Stimulated activated CD4-positive, alpha-beta T cell treated with anti-CD3 and anti-CD28 coated beads, TNF-alpha, amount 100 ng/mL, for 4 hours (primary cell): ENCODE measurements around the gene CSNK2A2.

Source experiments
- DNase-seq, 3 experiments: peaks; one replicate each; pipeline ENCODE4 v3.0.0-alpha.2; 2020; ENCODE audit warnings: low read depth in 3 of 3

Gene CSNK2A2

DNA sequence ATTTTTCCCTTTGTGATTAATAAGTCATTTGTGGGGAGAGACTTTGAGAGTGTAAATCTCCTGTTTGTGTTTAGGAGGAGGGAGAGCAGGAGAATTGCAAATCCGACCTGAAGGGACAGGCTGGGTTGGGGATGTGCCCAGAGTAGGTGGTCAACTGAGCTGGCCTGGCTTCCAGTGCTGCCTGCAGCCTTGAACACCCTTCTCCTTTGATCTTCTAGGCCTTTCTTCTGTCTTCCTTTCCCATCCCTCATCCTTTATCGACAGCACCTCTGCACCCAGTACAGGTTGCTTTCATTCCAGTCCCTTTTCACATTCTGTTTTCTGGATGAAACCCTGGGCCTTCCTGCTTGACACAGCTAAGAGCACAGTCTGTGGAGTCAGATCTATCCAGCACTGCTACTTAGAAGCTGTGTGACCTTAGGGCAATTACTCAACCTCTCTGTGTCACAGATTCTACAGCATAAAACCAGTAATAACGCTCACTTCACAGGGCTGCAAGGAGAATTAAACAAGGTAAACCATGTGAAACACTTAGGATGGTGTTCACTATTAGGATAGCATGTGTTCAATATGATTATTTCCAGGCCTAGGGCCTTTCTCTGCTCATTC is 1.0 kb upstream of the CSNK2A2 start:
- no peak for DNase-seq

GRCh38 chr16:58197314-58198012 is 443 bp downstream of the CSNK2A2 start:
- no peak for DNase-seq

DNA sequence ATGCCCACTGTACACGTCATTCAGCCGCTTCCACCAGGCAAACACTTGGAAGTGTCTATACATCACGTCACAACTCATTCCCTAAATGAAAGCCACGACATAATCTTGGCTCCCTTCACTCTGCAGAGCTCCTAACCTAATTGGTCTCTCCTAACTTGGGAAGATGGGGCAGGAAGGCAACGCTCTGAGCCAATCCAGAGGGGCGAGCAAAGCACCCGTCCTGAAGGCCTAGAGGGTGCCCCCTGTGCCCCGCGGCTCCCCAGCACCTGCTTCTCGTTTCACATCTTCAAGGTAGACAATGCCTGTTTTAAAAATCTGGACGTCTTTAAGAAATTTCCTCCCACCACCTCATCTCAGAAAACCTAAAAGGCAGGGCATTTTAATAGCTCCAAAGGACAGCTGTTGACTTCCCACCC is 1.0 kb downstream of the CSNK2A2 start:
- DNase-seq = no peak

- DNase-seq = no peak
Observed at GRCh38 chr16:58195771-58196170, 2.1 kb downstream of the CSNK2A2 start.

- no peak for DNase-seq
Observed at GRCh38 chr16:58195344-58195743, 2.6 kb downstream of the CSNK2A2 start.

DNA sequence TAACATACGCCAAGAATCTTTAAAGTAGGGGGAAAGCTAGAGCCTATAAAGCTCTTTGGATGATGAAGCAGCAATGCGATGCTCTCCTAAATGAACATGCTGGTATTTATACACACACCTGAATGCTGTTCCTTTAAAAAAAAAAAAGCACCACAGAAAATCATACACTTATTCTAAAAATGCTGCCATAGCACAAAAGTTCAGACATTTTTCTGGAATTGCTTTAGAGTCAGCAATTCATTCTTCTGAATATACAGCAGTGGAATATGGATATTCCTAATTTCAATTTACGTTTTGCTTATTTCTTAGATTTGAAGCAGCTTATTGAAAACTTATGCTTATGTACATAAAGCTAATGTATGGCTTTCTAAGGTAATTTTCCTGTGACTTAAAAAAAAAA is 3.1 kb downstream of the CSNK2A2 start:
- no peak for DNase-seq

DNA sequence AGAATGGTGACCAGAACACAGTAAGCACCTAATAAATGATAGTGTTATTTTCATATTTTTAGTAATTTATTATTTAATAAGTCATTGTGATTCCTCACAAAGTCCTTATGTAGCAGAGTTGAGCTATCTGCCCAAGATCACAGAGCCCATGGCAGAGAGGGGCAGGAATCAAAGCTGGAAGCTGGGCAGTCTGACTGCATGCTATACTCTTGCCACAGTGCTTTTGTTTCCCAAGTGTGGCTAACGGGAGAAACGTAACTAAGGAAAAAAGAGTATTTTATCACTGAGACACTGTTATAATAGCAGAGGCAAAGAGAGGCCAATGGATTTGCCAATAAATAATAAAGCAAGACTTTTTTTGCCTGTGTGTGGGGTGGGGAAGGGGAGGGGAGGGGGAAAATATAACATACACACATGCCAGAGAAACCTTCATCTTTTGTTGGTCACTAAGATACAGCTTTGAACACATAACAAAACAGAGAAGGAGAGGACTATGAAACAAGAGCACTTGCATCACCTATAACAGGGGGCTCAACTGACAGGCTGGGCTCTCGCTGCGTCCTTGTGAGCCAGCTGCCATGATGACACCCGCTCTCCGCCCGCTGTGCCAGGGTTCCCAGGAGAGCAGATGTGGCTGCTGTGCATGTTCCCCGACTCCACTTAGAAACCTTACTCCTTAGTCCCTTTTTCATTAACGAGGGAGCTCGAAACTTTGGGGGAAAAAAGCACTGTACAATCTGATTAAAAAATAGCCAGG is 10.1 kb downstream of the CSNK2A2 start:
- no peak for DNase-seq

DNA sequence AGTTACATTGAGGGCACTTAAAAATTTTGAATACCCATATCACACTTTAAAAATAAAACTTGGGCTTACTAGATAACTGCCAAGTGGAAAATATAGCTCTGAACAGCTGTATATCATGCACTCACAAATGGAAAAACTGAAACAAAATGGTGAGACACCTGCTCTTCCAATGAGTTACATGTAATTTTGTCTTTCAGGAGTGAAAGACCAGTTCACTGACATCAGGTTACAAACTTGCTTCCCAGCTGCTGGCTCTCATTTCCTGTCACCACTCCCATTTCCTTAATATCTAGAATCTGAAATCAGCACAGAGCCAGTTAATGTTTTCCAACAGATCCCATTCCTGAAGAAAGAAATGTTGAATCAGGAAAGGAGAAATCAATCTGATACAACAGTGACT is 10.8 kb downstream of the CSNK2A2 start:
- no peak for DNase-seq

DNA sequence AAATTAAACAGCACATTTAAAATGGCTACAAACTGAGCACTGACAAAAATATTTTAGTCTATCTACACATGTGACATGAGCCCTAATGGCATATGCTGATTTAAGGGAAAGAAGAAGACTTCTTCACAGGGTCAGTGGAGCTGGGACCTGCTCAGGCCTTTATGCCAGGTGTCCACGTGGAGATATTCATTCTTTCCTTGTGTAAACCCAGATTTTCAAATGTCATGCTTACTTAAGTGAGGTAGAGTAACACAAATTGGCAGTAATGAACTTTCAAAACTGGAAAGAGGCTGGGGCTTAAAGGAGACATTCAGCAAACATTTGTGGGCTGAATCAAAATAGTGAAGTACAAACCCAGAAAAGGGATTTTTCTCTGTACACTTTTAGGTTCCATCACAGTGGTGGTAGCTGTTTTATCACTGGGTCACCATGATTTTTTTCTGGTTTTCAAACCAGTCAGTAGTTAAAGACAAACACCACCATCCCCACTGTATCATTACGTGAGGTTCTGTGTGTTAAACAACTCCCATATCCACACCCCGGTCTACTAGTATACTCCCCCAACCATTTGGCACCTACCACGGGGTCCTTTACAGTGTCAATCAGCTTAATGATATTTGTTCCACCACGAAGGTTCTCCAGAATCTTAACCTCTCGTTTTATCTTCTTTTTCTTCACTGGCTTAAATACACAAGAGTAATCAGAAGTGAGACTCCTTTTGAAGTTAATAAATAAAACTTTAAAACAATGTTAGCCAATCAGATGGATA is 11.5 kb downstream of the CSNK2A2 start:
- DNase-seq = no peak

- no peak for DNase-seq
Observed at GRCh38 chr16:58177353-58177710, 20.6 kb downstream of the CSNK2A2 start.

GRCh38 chr16:58176608-58177352 is 21.1 kb downstream of the CSNK2A2 start:
- DNase-seq = no peak

GRCh38 chr16:58170223-58170622 is 27.7 kb downstream of the CSNK2A2 start:
- DNase-seq = no peak

GRCh38 chr16:58160855-58161254 is 37.1 kb downstream of the CSNK2A2 start:
- no peak for DNase-seq

GRCh38 chr16:58158725-58159124 is 39.2 kb downstream of the CSNK2A2 start:
- no peak for DNase-seq

DNA sequence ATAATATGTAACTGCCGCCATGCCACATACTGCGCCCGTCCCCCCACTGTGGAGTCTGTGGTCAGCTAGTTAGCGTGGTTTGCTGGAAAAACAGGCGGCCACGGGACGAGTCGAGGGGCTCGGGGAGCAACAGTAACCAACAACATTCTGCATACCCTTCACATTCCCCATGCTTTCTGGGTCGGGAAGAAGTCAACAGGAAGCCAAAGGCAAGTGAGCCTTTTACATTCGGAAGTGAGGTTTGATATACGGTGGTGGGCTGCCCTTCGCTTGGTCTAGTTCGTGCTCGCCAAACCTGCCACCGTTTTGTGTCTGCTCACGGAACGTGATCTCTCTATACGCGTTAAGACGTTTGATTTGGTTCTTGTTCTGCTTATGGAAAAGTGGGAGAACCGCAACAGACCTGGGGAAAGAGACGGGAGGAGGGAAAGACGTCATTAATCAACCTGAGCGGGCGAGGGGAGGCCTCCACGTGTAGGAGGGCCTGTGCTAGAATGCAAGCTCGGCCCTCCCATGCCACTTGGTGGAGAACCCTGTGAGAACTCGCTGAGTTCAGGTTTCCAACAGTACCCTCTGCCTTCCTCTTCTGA is 39.9 kb downstream of the CSNK2A2 start:
- DNase-seq = no peak

- no peak for DNase-seq
Observed at GRCh38 chr16:58157239-58157638, 40.7 kb downstream of the CSNK2A2 start.

- DNase-seq = no peak
Observed at GRCh38 chr16:58155839-58156238, 42.1 kb downstream of the CSNK2A2 start.

- no peak for DNase-seq
Observed at GRCh38 chr16:58154345-58154744, 43.6 kb downstream of the CSNK2A2 start.

DNA sequence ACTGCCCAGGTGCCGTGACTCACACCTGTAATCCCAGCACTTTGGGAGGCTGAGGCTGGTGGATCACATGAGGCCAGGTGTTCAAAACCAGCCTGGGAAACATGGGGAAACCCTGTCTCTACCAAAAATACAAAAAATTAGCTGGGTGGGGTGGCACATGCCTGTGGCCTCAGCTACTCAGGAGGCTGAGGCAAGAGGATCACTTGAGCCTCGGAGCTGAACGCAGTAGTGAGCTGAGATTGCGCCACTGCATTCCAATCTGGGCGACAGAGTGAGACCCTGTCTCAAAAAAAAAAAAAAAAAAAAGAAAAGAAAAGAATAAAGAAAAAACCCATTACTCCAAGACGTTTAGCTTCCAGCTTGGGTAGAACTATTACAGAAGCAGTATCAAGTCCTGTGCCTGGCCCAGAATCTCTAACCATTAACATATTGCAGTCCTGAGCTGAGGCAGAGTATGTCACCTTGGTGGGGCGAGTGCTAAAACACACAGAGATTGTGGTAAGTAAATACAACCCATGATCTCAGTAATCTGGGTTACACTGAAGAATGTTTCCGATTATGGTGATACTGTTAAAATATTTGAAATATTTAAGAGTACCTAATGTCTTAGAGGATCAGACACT is 45.5 kb downstream of the CSNK2A2 start:
- no peak for DNase-seq

GRCh38 chr16:58148526-58148925 is 49.4 kb downstream of the CSNK2A2 start:
- DNase-seq = no peak

GRCh38 chr16:58148099-58148498 is 49.8 kb downstream of the CSNK2A2 start:
- no peak for DNase-seq
